Stomach (tissue), 4 donors: ENCODE measurements around the gene SCARB2.

Source experiments
- CTCF ChIP-seq, 7 experiments: fragments of 450-650 bp in 4 of 7; fragments of 200-600 bp in 3 of 7; sonication (generic) in 3 of 7; IDR thresholded peaks; one replicate each; pipeline ENCODE4 v1.5.1; 2016 to 2019; ENCODE audit warnings: antibody characterized with exemption in 7 of 7, control low read depth in 2 of 7, mild to moderate bottlenecking in 1 of 7
- POLR2A ChIP-seq, 4 donors: fragments of 450-650 bp; IDR thresholded peaks; one replicate each; pipeline ENCODE4 v1.6.1; 2016; ENCODE audit warnings: antibody characterized with exemption in 4 of 4, control low read depth in 2 of 4, mild to moderate bottlenecking in 1 of 4, moderate library complexity in 1 of 4

GRCh38 chr4:76253511-76253910 is 39.9 kb upstream of the SCARB2 start:
- TF ChIP-seq CTCF (IDR thresholded peaks at IDR 0.05) (no peak), POLR2A (IDR thresholded peaks at IDR 0.05) (no peak)
